ENCODE measurements around the gene CAMSAP2.

Gene CAMSAP2

DNA sequence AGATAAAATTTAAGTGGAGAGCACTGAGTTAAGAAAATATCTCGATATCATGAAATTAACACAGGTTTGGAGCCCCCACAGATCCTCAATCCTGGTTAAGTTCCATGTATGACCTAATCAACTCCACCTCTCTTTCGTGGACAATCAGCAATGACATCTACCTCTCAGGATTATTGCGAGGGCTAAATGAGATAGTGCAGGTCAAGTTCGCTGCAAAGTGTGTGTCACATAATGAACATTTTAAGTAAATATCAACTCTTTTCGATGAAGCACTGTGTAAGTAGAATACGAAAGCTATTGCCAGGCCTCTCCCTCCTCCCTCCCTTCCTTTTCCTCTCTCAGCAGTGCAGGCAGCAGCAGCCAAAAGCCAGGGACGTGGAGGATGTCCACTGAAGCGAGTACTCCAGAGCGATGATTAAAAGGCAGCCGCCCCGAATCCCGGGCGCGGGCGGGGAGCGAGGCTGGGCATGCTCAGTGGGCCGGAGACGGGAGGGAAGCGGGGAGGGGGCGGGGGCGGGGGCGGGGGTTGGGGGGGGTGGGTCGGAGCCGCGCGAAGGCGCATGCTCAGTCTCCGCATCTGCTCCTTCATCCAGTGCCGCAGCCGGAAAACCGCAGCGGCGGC lies at the start of gene CAMSAP2:
TSS of gene CAMSAP2 (plus strand) at position 567 of the 622 bp plus-strand sequence. CDS start 935 bp downstream, outside the sequence.
- DNase-seq, result peak in 1 of 2 experiments; percentile 16

GRCh38 chr1:200692316-200692715 lies 46.4 kb upstream of the CAMSAP2 start:
- DNase-seq, result no peak

- no peak for DNase-seq
Measured at GRCh38 chr1:200693327-200693726, 45.4 kb upstream of the CAMSAP2 start.

GRCh38 chr1:200694738-200695137 lies 44.0 kb upstream of the CAMSAP2 start:
- DNase-seq, result no peak

- no peak for DNase-seq
Measured at GRCh38 chr1:200699871-200700270, 38.8 kb upstream of the CAMSAP2 start.

GRCh38 chr1:200704986-200705500 lies 33.6 kb upstream of the CAMSAP2 start:
- DNase-seq, result no peak

DNA sequence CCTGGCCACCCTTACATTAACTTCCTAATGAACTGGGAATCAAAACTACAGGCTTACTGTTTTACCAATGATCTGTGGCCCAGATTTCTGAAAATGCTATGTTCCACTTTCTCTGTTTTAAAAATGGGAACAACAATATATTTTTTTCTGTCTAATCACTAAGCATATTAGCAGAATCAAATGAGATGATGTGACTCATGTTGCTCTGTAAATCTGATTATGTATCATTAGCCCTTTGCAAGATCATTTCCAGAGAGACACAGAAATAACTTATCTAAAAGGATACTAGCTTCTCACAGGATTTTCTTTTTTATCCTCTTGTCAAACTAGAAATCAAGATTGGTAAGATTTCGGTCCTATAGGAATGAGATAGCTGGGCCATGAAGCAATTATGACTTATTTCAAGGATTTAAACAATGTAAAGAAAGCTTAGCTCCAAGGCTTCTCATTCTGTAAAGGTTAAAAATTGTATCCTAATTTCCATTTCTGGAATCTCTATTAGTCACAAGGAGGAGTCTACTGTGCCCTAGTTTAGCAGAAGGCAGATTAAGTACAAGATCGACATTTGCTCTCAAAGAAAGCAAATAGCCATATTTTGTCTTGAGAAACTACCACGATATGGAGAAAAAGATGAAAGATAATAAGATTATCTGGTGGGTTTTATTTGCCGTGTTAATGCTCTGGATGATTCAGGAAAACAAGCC lies 32.4 kb upstream of the CAMSAP2 start:
- DNase-seq, result no peak

- no peak for DNase-seq
Measured at GRCh38 chr1:200707116-200707515, 31.6 kb upstream of the CAMSAP2 start.

GRCh38 chr1:200708161-200708560 lies 30.5 kb upstream of the CAMSAP2 start:
- no peak for DNase-seq

GRCh38 chr1:200708769-200709168 lies 29.9 kb upstream of the CAMSAP2 start:
- DNase-seq, result no peak

- no peak for DNase-seq
Measured at GRCh38 chr1:200710166-200710565, 28.5 kb upstream of the CAMSAP2 start.

DNA sequence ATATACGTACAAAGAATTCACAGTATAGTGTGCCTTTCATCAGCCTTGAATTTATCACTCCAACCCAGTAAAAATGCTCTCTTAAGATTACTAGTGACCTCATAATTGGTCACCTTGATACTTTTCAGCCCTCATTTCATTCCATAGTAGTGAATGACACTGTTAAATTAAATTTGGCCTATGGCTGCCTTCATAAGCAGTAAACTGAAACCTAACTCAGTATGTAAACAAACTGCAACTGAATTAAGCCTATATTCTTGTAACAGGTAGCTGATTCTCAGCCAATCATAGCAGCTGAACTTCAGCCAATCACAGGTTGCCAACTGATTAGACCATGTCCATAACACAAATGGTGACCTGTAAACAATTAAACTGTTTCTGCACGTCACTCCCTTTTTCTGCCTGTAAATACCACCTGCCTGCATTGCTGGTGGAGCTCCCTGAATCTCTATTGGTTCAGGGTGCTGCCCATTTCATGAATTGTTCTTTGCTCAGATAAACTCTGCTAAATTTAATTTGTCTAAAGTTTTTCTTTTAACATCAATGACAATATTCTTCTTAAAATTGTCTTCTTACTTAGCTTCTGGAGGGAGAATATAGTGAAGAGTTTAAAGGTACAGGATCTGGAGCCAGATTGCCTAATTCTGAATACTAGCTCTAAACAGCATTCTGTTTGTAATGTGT lies 24.0 kb upstream of the CAMSAP2 start:
- no peak for DNase-seq

GRCh38 chr1:200720199-200720598 lies 18.5 kb upstream of the CAMSAP2 start:
- DNase-seq, result no peak

GRCh38 chr1:200724064-200724463 lies 14.6 kb upstream of the CAMSAP2 start:
- DNase-seq, result no peak

- no peak for DNase-seq
Measured at GRCh38 chr1:200727257-200727656, 11.4 kb upstream of the CAMSAP2 start.

DNA sequence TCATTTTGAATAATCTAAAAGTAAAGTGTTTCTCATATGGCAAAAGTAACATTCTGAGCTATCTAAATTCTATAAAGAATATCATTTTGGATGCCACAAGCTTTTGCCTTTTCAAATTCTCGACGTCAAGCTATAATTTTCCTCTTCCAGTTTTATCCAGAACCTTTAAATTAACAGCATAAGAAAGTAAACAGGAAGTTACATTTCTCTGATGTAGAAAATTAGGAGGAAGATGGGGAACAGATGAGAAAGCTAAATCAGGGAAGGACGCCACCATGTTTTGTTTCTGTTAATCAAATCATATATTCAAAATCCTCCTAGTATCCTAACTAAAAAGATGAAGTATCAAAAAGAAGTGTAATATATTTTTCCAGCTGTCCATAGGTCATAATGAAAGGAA lies 8.8 kb upstream of the CAMSAP2 start:
- DNase-seq, result no peak

DNA sequence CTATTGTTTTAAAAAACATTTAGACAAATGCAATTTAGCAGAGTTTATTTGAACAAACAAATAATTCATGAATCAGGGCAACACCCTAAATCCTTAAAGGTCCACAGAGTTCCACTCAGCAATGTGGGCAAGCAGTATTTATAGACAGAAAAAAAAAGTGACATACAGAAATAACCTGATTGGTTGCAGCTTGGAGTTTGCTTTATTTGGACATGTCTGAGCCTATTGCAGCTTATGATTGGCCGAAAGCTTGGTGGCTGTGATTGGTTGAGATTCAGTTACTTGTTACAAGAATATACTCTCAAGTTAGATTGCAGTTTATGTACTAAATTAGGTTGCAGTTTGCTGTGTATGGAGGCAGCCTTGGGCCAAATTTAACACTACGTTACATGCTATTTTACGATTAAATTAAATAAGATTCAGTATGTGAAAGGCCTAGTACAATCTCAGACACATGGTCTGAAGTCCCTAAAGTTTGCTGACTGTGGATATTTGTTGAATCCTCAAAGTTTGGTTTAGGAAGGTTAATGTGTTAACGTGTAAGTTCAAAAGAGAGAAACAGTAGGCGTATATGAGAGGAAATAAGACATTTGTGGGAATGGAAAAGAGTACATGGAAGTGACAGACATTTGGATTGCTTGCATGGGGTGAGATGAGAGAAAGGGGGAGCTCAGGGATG lies 6.9 kb upstream of the CAMSAP2 start:
- no peak for DNase-seq

DNA sequence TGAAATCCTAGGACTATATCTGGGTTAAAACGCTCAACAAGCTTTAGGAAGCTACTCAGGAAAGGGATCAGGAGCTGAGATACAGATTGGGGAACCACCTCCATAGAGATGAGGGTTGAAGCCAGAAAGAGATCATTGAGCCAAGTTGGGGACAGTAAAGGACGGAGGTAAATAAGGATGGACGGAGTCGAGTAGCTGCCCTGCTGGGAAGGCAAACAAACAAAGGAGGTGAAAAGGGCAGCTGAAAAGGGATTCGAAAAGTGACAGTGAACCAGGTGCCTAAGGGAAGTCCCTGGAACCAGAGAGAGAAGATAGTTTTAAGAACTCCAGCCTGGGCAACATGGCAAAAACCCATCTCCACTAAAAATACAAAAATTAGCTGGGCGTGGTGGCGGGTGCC lies 6.3 kb upstream of the CAMSAP2 start:
- no peak for DNase-seq

DNA sequence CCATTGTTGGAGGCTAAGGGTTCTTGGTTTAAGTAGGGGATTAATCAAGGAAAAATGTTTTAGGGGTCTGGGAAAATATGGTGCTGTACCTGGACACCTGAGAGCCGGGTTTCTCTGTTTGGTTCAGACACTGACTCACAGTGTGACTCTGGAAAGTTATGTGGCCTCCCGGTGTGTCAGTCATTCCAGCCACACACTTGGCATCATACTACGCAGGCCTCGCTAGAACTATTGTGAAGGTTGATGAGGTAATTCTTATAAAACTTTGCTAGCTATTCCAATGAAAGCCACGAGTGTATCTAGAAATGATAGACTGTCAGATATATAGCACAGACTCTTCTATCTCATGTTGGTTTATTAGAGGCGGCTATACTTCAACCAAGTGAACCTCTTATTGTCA lies 4.8 kb upstream of the CAMSAP2 start:
- no peak for DNase-seq

GRCh38 chr1:200737647-200738291 lies 924 bp upstream of the CAMSAP2 start:
- DNase-seq, result no peak

GRCh38 chr1:200738949-200739651 lies 407 bp downstream of the CAMSAP2 start:
- no peak for DNase-seq

Measured in AML-193 (cell line).